HFFc6 (cell line): Measurements from ENCODE around the gene SLC16A11. TPM values are rescaled to one million over a fixed set of nuclear protein-coding genes. Genes with fewer than 3 reads are reported as not detected.

ENCODE experiments used
- DNase-seq: peaks from one replicate; pipeline ENCODE4 v3.0.0-alpha.2; 2018
- H3K27ac Mint-ChIP-seq: 2 replicates; pipeline ENCODE4 v1.8.0; 2020; ENCODE audit warnings: mild to moderate bottlenecking, mixed read lengths
- H3K27me3 Mint-ChIP-seq: 2 replicates; pipeline ENCODE4 v1.8.0; 2021; ENCODE audit warnings: mild to moderate bottlenecking, moderate library complexity, mixed read lengths; ENCODE audit not compliant: insufficient read depth
- H3K36me3 Mint-ChIP-seq: 2 replicates; pipeline ENCODE4 v1.8.0; 2021; ENCODE audit warnings: low read depth, mixed read lengths
- H3K4me1 Mint-ChIP-seq: 2 replicates; pipeline ENCODE4 v1.8.0; 2020; ENCODE audit warnings: low read depth, mixed read lengths
- H3K4me3 Mint-ChIP-seq: 2 replicates; pipeline ENCODE4 v1.8.0; 2020; ENCODE audit warnings: mild to moderate bottlenecking, moderate library complexity, mixed read lengths
- H3K9me3 Mint-ChIP-seq: 2 replicates; pipeline ENCODE4 v1.8.0; 2020; ENCODE audit warnings: mild to moderate bottlenecking, mixed read lengths
- CTCF ChIP-seq: fragments of 200-600 bp; sonication (generic); IDR thresholded peaks from 2 replicates; pipeline ENCODE4 v1.5.0; 2021; ENCODE audit warnings: antibody characterized with exemption, mild to moderate bottlenecking
- total RNA-seq, 6 experiments: library from RNA; stranded (reverse); fragmentation: NEBNext Ultra II Directional; extraction: Animal tissue kit (Norgen Biotek cat#: 25700); gene quantifications; 2 replicates in 1 of 6; 3 replicates in 5 of 6; pipeline ENCODE4 v1.2.3, GENCODE V29; 2021

SLC16A11 gene
- total RNA-seq, 6 experiments from 2014 or later: not detected

- peaks cover 55% of the 10 kb centered on the region for H3K4me1 Mint-ChIP-seq
- no peaks in the 10 kb centered on the region; the same call in 1 of the 2 replicates for H3K27me3 Mint-ChIP-seq
- H3K4me3 Mint-ChIP-seq: peak overlapping the region; percentile 99
- peak; percentile 95 for TF ChIP-seq CTCF
- DNase-seq: peak; percentile 97
- H3K36me3 Mint-ChIP-seq: peaks cover 23% of the 10 kb centered on the region
- H3K9me3 Mint-ChIP-seq: peaks cover 7% of the 10 kb centered on the region; the same call in 1 of the 2 replicates
- peak overlapping the region; percentile 100 for H3K27ac Mint-ChIP-seq
Observed at GRCh38 chr17:7014261-7014994, 29.5 kb downstream of the SLC16A11 start.

GRCh38 chr17:7011942-7012254 lies 32.0 kb downstream of the SLC16A11 start:
- Mint-ChIP-seq H3K9me3 (peaks cover 7% of the 10 kb centered on the region; the same call in 1 of the 2 replicates), H3K4me1 (peaks cover 57% of the 10 kb centered on the region), H3K27ac (peak overlapping the region; percentile 100), H3K4me3 (peak overlapping the region; percentile 99), H3K27me3 (no peaks in the 10 kb centered on the region; the same call in 1 of the 2 replicates), H3K36me3 (peaks cover 25% of the 10 kb centered on the region)
- DNase-seq: no peak
- no peak for TF ChIP-seq CTCF

GRCh38 chr17:7011415-7011814 lies 32.5 kb downstream of the SLC16A11 start:
- no peak for DNase-seq
- TF ChIP-seq CTCF: no peak
- no peaks in the 10 kb centered on the region; the same call in 1 of the 2 replicates for H3K27me3 Mint-ChIP-seq
- peaks cover 25% of the 10 kb centered on the region for H3K36me3 Mint-ChIP-seq
- H3K4me3 Mint-ChIP-seq: peak overlapping the region; percentile 99
- peaks cover 7% of the 10 kb centered on the region; the same call in 1 of the 2 replicates for H3K9me3 Mint-ChIP-seq
- peaks cover 57% of the 10 kb centered on the region for H3K4me1 Mint-ChIP-seq
- H3K27ac Mint-ChIP-seq: peak overlapping the region; percentile 100

GRCh38 chr17:7010523-7010922 lies 33.4 kb downstream of the SLC16A11 start:
- no peak for DNase-seq
- no peak for TF ChIP-seq CTCF
- Mint-ChIP-seq H3K4me3 (peak overlapping the region; percentile 99), H3K4me1 (peaks cover 49% of the 10 kb centered on the region), H3K27ac (no peak overlapping the region; the same call in 1 of the 2 replicates), H3K27me3 (no peaks in the 10 kb centered on the region; the same call in 1 of the 2 replicates), H3K36me3 (peaks cover 25% of the 10 kb centered on the region), H3K9me3 (peaks cover 7% of the 10 kb centered on the region; the same call in 1 of the 2 replicates)

GRCh38 chr17:7007143-7007542 lies 36.7 kb downstream of the SLC16A11 start:
- Mint-ChIP-seq H3K27ac (no peak overlapping the region; the same call in 1 of the 2 replicates), H3K9me3 (no peaks in the 10 kb centered on the region), H3K27me3 (no peaks in the 10 kb centered on the region; the same call in 1 of the 2 replicates), H3K4me1 (peaks cover 32% of the 10 kb centered on the region), H3K4me3 (no peak overlapping the region), H3K36me3 (peaks cover 6% of the 10 kb centered on the region)
- no peak for DNase-seq
- TF ChIP-seq CTCF: no peak
